Measurements from ENCODE around the gene FHIT.

Gene FHIT

DNA sequence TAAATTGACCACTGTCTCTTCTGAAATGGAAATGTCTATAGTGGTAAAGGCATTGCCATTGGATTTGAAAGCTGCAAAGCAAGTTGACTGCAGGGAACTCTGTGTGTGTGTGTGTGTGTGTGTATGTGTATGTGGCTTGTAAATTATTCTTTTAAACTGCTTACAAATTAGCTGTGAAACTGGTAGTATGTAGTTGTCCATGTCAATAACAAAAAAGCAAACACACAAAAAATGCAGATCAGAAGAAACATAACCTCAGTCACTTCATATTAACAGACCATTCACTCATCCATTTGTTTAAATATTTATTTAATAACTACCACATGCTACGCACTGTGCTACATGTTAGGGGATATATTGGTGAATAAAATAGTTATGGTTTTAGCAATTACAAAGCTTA lies 837.7 kb downstream of the FHIT start:
- H3K27ac ChIP-seq, result no peak overlapping the region
- no peak for DNase-seq (ENCODE audit: low read depth, low spot score)

DNA sequence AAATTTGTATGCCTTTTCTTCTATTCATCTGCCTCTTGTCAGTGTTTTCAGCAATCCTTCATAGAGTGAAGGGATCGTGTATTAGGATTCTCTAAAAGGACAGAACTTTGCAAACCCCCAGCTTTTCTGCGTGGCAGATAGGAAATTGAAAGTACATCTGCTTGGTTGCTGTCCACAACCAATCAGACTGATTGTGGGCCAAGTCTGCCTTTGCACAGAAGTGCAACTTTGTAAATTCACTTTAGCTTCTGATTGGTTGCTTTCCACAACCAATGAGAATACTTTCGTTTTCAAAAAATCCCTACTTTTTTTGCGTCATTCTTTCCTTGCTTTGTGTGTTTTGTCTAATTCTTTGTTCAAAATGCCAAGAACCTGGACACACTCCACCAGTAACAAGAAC lies 847.4 kb downstream of the FHIT start:
- no peak for DNase-seq (ENCODE audit: low read depth, low spot score)
- no peak overlapping the region for H3K27ac ChIP-seq

DNA sequence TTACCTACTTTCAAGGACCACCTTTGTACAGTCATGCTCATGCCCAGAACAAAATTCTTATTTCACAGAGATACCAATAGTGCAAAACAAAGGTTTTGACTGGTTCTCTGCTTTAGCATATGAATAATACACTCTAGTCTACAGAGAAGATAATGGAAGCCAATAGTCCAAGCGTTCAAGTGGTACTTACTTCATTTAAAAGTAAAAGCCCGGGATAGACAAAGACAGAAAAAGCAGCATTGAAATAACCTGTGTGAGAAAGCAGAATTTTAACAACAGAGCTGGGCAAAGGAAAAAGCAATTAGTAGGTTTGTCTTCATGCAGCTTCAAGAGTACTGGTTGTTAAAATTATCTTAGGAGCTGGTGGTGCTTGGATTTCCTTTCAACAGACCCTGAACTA lies 848.3 kb downstream of the FHIT start:
- H3K27ac ChIP-seq, result no peak overlapping the region
- no peak for DNase-seq (ENCODE audit: low read depth, low spot score)

DNA sequence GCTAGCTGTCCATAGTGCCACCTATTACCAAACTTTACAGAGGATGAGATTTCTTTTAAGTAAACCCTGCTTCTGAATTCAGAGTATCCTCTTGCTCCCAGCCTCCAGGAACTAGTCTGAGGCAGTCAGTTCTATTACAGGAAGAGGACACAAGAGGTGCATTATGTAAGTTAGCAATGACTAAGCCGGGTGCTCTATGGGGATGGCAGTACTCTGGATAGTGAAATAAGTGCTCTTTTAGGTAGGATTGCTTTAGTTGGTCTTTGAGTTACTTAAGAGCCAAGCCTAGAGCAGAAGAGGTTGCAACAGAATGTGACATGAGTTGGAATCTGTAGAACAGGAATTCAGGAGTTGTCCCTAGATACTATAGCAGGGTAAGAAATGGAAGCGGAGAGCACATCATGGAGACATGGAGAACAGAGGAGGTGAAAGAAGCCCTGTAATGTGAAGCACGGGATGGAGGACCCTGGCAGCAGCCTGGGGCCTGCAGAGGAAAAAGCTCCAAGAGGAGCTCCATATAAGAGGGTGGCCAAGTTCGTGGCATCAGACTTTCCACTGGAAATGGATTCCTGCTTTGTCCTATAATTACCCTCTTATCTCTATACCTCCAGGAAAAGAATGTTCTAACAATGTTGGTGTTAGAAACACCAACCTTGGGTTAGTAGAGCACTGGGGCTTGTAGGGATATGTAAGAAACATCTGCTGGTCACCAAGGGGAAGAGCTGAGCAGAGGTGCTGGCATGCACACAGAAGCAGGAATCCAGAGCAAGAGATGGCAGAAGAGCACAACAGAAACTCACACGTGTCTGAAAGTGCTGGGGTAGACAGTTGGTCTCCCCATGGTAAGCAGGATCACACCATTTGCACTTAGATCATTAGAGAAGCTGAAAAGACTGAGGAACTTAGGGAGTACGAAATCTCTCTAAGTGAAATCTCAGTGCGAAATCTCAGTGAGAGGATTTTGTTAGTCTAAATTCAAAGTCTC lies 851.1 kb downstream of the FHIT start:
- no peak overlapping the region for H3K27ac ChIP-seq
- no peak for DNase-seq (ENCODE audit: low read depth, low spot score)

DNA sequence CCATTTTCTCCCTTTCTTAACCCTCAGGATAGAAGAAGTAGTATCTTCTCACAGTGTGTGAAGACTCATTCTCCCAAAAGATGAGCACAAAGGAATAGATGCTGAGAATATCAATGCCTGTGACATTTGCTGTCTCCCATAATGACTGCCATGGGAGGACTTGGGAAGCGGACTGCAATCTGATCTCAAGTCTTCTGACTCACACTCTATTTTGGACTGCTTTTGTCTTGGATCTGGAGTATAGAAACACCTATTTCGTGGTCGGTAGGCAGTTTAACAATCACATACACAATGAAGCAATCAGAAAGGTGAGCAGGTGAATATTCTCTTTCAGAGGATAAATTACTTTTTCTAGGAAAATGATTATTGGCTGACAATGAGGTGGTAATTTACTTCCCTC lies 852.0 kb downstream of the FHIT start:
- no peak for DNase-seq (ENCODE audit: low read depth, low spot score)
- no peak overlapping the region for H3K27ac ChIP-seq

DNA sequence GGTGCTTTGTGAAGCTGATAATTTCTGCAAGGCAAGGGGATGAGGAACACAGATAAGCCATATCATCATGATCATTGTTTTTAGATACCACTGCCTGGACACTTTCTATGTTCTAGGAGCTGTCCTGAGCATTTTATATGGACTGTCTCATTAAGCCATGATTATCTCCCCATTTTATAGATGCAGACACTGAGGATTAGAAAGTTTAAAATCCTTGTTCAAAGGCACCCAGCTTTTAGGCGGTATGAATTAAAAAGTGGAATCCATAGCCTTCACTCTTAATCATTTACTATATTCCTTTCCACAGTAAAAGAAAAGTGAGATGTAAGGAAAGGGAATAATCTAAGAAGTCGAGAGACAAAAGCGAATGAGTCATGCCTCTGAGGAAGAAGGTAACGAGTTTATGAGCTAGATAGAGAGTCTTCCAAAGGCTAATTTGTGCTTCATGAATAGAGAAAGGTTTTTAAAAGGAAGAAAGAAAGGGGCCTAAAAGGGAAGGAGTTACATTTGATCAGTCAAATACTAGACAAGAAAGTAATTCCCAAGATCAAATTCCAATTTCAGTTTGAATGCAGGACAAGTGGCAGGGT lies 856.0 kb downstream of the FHIT start:
- no peak overlapping the region for H3K27ac ChIP-seq
- no peak for DNase-seq (ENCODE audit: low read depth, low spot score)

DNA sequence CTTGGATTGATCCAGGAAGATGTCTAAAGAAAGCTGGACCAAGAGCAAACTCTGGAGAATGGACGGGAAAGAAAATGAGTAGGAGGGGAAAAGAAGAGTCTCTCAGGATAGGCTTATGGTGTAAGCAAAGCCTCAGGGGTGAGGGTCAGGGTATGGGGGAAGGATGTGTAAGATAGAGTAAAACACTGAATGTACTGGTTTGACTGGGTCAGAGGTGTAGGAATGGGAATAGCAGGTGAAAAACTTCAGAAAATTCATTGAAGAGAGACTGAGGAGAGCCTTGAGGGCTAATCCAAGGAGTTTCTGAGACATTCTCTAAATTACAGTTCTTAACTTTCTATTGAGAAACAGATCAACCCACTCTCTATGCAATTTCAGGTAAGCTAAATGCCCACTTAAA lies 857.3 kb downstream of the FHIT start:
- no peak overlapping the region for H3K27ac ChIP-seq
- DNase-seq (ENCODE audit: low read depth, low spot score), result no peak

DNA sequence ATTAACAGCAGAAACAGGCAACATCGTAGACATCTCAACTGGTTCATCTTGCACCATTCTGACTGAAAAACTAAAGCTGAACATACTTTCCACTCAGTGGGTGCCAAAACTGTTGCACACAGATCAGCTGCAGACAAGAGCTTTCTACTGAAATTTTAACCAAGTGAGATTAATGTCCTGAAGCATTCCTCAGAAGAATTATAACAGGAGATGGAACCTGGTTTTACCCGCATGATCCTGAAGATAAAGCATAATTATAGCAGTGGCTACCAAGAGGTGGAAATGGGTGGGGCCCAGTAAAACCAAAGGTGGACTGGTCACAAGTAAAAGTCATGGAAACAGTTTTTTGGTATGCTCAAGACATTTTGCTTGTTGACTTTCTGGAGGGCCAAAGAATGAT lies 858.8 kb downstream of the FHIT start:
- DNase-seq (ENCODE audit: low read depth, low spot score), result no peak
- H3K27ac ChIP-seq, result no peak overlapping the region

DNA sequence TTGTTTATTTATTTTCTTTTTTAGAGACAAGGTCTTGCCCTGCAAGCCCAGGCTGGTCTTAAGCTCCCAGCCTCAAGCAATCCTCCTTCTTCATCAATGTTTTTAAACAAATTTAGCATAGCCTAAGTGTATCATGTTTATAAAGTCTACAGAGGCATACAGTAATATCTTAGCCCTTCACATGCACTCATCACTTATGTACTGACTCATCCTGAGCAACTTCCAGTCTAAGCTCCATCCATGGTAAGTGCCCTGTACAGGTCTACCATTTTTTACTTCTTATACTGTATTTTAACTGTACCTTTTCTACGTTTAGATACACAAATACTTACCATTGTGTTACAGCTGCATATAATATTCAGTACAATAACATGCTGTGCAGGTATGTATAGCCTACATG lies 860.0 kb downstream of the FHIT start:
- DNase-seq (ENCODE audit: low read depth, low spot score), result no peak
- H3K27ac ChIP-seq, result no peak overlapping the region

DNA sequence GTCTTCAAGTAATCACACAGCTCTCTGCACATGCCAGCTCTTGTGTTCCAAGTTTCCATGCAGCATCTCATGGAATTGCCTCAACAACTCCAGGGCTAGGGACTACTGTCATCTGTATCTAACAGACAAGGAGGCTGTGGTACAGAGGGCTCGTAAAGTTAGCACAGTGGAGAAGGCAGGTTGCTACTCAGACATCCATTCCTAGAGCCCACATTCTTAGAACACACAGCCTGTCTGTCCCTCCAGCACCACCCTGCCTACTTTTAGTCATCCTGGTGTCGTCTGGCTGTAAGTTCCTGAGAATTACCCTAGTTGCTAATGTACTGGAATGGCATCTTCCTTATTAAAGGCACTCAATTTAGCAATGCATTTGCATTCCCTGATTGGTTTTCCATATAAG lies 862.5 kb downstream of the FHIT start:
- no peak for DNase-seq (ENCODE audit: low read depth, low spot score)

DNA sequence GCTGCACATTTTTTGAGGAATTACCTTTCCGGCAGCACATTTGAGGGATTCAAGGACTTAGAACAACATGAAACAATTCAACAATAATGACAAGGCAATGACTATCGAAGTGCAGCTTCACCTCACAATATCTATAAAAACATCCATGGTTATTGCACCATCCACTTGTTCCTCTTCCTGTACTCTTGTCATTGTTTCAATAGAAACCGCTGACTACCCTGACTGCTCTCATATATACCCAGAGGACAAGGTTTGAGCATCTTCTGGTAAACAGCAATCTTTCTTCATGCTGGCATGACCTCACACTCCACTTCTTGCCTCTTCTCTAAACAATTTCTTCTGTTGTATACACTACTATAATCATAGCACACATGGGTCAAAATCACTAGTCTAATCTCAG lies 864.9 kb downstream of the FHIT start:
- no peak overlapping the region for H3K27ac ChIP-seq

More for the DNA sequence above, 862.5 kb downstream of the FHIT start:
- no peak overlapping the region for H3K27ac ChIP-seq

DNA sequence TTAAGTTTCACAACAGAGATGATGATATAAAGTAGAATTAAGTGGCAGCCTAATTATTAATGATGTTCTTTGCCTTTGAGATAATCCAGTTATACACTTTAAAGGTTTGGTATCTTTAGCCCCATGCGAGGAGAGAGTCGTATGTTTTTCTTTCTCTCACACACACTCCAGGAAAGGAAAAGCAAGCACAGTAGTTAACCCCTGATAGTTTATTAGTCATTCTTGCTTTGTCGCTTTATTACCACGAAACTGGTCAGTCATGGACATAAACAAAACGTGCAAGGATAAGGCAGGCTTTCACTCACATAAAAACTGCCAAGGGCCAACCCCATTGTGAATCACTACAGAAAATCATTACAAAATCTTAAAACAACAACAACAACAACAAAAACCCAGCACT lies 866.9 kb downstream of the FHIT start:
- no peak overlapping the region for H3K27ac ChIP-seq
- no peak for DNase-seq (ENCODE audit: low read depth, low spot score)

More for the DNA sequence above, 864.9 kb downstream of the FHIT start:
- no peak for DNase-seq (ENCODE audit: low read depth, low spot score)

DNA sequence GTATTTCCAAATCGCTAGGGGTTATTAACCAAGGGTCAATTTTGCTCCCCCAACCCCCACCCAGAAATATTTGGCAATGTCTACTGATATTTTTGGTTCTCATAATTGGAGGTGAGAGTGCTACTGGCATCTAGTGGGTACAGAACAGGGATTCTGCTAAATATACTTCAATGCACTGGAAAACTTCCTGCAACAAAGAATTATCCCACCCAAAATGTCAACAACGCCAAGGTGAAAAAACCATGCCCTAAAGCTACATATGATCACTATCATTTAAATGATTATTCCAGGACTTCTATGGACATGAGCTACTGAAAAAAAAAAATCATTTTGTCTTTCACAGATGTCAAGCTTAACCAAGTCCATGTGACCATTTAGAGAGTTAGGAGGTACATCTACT lies 867.9 kb downstream of the FHIT start:
- H3K27ac ChIP-seq, result no peak overlapping the region
- no peak for DNase-seq (ENCODE audit: low read depth, low spot score)

DNA sequence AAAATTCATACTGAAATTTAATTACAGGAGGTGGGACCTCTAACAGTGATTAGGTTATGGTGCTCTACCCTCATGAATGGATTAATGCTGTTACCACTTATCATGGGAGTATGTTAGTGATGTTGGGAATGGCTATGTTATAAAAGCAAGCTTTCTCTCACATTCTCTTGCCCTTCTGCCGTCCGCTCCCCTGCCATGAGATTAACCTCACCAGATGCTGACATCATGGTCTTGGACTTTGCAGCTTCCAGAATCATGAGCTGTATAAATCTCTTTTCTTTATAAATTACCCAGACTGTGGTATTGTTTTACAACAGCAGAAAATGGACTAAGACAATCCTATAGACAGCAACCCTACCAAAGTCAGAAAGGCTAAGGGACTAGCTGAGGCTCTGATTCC lies 884.8 kb downstream of the FHIT start:
- no peak for DNase-seq (ENCODE audit: low read depth, low spot score)
- no peak overlapping the region for H3K27ac ChIP-seq

DNA sequence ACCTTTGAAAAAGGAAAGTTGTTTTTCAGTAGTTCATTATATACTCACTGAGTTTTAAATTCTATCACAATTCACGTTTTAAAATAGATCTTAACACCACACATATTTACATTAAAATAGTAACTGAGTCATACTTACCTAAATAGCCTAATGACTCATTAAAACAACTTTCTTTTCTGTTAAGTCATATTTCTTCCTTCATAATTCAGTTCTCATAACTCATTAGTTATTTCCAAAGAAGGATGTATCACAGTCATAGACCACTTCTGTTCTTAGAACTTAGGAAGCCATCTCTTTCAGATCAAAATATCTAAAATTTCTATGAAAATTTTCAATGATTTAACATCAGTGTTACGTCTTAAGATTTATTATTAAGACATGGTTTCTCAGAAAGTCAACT lies 885.9 kb downstream of the FHIT start:
- DNase-seq (ENCODE audit: low read depth, low spot score), result no peak
- no peak overlapping the region for H3K27ac ChIP-seq

DNA sequence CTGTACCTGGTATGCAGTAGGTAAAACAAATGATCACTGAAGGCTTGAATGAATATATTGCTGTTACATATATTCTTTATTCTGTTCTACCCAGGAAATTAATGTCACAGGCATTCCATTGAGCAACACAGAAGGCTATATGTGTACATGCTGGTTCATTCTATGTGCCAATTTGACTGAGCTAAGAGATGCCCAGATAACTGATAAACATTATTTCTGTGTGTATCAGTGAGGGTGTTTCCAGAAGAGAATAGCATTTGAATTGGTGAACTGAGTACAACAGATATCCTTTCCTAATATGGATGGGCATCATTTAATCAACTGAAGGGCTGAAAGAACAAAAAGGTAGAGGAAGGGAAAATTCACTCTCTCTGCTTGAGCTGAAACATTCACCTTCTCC lies 886.8 kb downstream of the FHIT start:
- DNase-seq (ENCODE audit: low read depth, low spot score), result no peak
- no peak overlapping the region for H3K27ac ChIP-seq

DNA sequence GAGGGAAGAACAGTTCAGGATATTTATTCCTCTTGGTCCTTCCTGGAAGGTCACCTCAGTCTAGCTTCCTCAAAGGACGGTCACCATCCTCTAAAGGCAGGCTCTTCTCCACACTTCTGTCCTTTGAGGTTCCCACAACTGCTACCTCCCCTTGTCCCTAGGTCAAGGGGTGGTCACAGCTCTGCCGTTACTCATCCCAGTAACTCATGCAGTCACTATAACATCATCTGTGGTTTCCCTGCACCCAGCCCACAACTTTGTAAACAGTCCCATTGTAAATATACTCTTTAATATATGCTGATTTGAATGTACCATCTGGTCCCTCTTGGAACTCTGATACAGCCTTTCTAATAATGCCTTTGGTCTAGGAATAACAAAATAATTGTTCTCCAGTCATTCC lies 887.4 kb downstream of the FHIT start:
- DNase-seq (ENCODE audit: low read depth, low spot score), result no peak

DNA sequence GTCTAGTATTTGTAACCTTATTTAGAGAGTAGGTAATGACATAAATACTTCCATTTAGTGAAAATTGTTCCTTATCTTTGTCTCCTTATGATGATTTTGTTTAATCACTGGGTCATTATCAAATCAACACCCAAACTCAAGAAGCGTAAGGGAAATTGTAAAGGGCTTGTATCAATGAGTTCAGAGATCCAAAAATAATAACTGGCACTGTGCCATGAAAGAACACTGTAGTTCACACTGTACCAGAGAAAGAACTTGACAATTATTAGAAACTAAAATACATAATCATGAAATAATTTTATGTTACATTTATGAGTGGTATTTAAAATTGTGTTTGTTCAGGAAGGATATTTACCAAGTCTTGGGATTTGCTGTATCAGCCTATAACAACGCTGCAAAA lies 895.4 kb downstream of the FHIT start:
- DNase-seq (ENCODE audit: low read depth, low spot score), result no peak
- H3K27ac ChIP-seq, result no peak overlapping the region

More for the DNA sequence above, 887.4 kb downstream of the FHIT start:
- H3K27ac ChIP-seq, result no peak overlapping the region

DNA sequence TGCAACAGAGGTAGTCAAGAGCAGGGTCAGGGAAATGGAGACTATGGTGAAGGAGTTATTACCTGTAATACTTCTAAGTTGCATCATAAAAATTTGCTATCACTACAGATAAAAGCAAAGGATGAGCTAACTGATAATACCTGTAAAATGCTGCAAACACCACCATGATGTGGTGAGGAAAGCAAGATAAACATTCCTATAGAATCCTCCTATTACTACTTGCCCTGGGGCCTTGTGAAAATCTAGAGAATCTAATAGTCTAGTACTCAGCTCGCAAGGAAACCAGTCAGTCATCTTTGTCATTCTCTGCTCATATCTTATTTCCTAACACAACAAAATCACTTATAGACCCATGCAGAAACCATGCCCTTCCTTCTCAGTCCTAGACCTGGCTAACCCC lies 899.8 kb downstream of the FHIT start:
- no peak overlapping the region for H3K27ac ChIP-seq
- no peak for DNase-seq (ENCODE audit: low read depth, low spot score)

DNA sequence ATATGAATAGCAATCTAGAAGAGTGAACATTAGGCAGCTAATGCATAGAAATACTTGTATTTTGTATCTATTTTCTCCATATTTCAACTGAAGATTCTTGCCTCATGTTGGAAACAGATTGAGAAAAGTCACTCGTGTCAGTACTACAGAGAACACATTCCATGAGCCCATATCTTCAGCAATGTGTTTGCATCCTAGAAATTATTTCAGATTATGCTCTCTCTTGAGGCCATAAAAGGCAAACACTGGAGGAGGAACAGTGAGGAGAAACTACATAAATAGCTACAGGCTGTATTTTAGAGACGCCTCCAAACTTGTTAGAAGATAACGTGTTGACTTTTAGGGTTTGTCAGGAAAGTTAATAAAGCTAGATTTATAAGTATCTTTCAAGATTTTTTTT lies 906.9 kb downstream of the FHIT start:
- DNase-seq (ENCODE audit: low read depth, low spot score), result no peak
- no peak overlapping the region for H3K27ac ChIP-seq

DNA sequence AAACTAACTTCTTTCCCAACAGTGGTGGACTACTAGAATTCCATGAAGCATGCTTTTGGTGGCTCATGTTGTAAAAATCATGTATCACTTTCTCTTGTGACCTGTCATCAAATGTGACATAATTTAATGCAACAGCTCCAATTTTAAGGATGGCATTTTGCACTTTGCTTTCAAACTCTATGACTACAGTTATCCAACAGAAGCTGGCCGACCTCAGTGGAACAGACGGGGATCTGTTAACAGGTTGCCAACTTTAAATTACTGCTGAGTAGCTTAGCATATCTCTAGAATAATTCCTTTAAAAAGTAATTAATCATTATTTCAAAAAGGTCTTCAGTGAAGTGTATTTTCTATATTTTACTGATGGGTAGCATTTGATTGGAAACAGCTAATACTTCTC lies 907.4 kb downstream of the FHIT start:
- H3K27ac ChIP-seq, result no peak overlapping the region
- DNase-seq (ENCODE audit: low read depth, low spot score), result no peak

DNA sequence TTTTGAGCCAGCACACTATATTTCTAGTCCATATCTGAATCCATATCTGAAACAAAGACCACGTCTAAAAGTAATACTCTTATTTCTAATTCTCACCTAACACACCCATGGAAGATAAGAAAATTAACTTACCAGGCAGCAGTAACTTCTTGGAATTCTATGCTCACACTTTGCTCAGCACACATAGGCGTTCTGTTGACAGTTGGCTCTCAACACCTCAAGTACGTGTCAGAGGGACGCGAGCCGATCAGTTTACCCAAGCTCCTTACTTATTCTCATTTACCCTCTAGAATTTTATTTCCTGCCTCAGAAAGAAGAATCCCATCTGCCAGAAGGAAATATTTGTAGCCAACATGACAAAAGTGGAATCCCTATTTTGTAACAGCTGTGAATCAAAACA lies 911.9 kb downstream of the FHIT start:
- DNase-seq (ENCODE audit: low read depth, low spot score), result no peak
- no peak overlapping the region for H3K27ac ChIP-seq

Data from epithelial cell of prostate (primary cell).